HAP-1 (cell line): ENCODE data around the gene ST6GALNAC3.

Experiments
- DNase-seq, 2 experiments: peaks; one replicate each; pipeline ENCODE4 v3.0.0-alpha.2; 2016 to 2020; ENCODE audit warnings: low spot score in 2 of 2
- H3K27me3 ChIP-seq: fragments of 250-450 bp; sonication (Bioruptor Pico); 2 replicates; pipeline ENCODE4 v1.5.1; 2020; ENCODE audit warnings: low read depth, mild to moderate bottlenecking, moderate library complexity
- H3K36me3 ChIP-seq: fragments of 250-450 bp; sonication (Bioruptor Pico); replicated peaks from 2 replicates; pipeline ENCODE4 v1.5.1; 2020; ENCODE audit warnings: mild to moderate bottlenecking
- H3K4me1 ChIP-seq: fragments of 250-450 bp; sonication (Bioruptor Pico); 2 replicates; pipeline ENCODE4 v1.5.1; 2020; ENCODE audit warnings: mild to moderate bottlenecking
- H3K4me3 ChIP-seq: fragments of 250-450 bp; sonication (Bioruptor Pico); 2 replicates; pipeline ENCODE4 v1.5.1; 2020; ENCODE audit warnings: mild to moderate bottlenecking, moderate library complexity
- H3K9me3 ChIP-seq: fragments of 250-450 bp; sonication (Bioruptor Pico); 2 replicates; pipeline ENCODE4 v1.5.1; 2020; ENCODE audit warnings: mild to moderate bottlenecking, moderate library complexity
- in situ Hi-C: fragments of 300-500 bp; cut with MboI; formaldehyde crosslinking; loops from 3 replicates; pipeline ENCODE4 v1.14.3; 2020; ENCODE audit warnings: low sequenced_read_pairs, inconsistent platforms, mixed read lengths

The ST6GALNAC3 gene

GRCh38 chr1:76054359-76054758, 20.2 kb upstream of the ST6GALNAC3 start:
- no peaks in the 10 kb centered on the region for H3K9me3 ChIP-seq
- H3K4me3 ChIP-seq, result no peak overlapping the region
- in situ Hi-C loops, result no loop called here
- no peak for DNase-seq
- H3K27me3 ChIP-seq, result no peaks in the 10 kb centered on the region
- H3K36me3 ChIP-seq, result no peaks in the 10 kb centered on the region
- no peaks in the 10 kb centered on the region for H3K4me1 ChIP-seq

- Histone ChIP-seq H3K9me3 (no peaks in the 10 kb centered on the region), H3K36me3 (no peaks in the 10 kb centered on the region), H3K27me3 (no peaks in the 10 kb centered on the region), H3K4me3 (no peak overlapping the region), H3K4me1 (no peaks in the 10 kb centered on the region)
- in situ Hi-C loops, result no loop called here
- no peak for DNase-seq
Observed at GRCh38 chr1:76055987-76056386, 18.6 kb upstream of the ST6GALNAC3 start.

GRCh38 chr1:76059451-76059850, 15.1 kb upstream of the ST6GALNAC3 start:
- in situ Hi-C loops, result no loop called here
- no peaks in the 10 kb centered on the region for H3K4me1 ChIP-seq
- no peak overlapping the region for H3K4me3 ChIP-seq
- no peaks in the 10 kb centered on the region for H3K9me3 ChIP-seq
- H3K27me3 ChIP-seq, result no peaks in the 10 kb centered on the region
- H3K36me3 ChIP-seq, result no peaks in the 10 kb centered on the region
- DNase-seq, result no peak

GRCh38 chr1:76065270-76065669, 9.3 kb upstream of the ST6GALNAC3 start:
- H3K36me3 ChIP-seq, result no peaks in the 10 kb centered on the region
- DNase-seq, result no peak
- no peaks in the 10 kb centered on the region for H3K9me3 ChIP-seq
- H3K4me1 ChIP-seq, result no peaks in the 10 kb centered on the region
- H3K4me3 ChIP-seq, result no peak overlapping the region
- H3K27me3 ChIP-seq, result no peaks in the 10 kb centered on the region
- in situ Hi-C loops, result no loop called here

GRCh38 chr1:76066394-76066793, 8.2 kb upstream of the ST6GALNAC3 start:
- no peaks in the 10 kb centered on the region for H3K36me3 ChIP-seq
- H3K4me3 ChIP-seq, result no peak overlapping the region
- no peaks in the 10 kb centered on the region for H3K9me3 ChIP-seq
- DNase-seq, result no peak
- H3K27me3 ChIP-seq, result no peaks in the 10 kb centered on the region
- in situ Hi-C loops, result no loop called here
- H3K4me1 ChIP-seq, result no peaks in the 10 kb centered on the region

GRCh38 chr1:76068542-76068941, 6.0 kb upstream of the ST6GALNAC3 start:
- Histone ChIP-seq H3K4me3 (no peak overlapping the region), H3K9me3 (no peaks in the 10 kb centered on the region), H3K36me3 (no peaks in the 10 kb centered on the region), H3K27me3 (no peaks in the 10 kb centered on the region), H3K4me1 (no peaks in the 10 kb centered on the region)
- in situ Hi-C loops, result no loop called here
- no peak for DNase-seq

- no peak for DNase-seq
- H3K4me3 ChIP-seq, result no peak overlapping the region
Observed at GRCh38 chr1:76068953-76069561, 5.5 kb upstream of the ST6GALNAC3 start.

GRCh38 chr1:76070538-76070937, 4.0 kb upstream of the ST6GALNAC3 start:
- Histone ChIP-seq H3K4me1 (no peaks in the 10 kb centered on the region), H3K27me3 (no peaks in the 10 kb centered on the region), H3K36me3 (no peaks in the 10 kb centered on the region), H3K9me3 (no peaks in the 10 kb centered on the region), H3K4me3 (no peak overlapping the region)
- DNase-seq, result no peak
- in situ Hi-C loops, result no loop called here

More at GRCh38 chr1:76068953-76069561, 5.5 kb upstream of the ST6GALNAC3 start:
- no peaks in the 10 kb centered on the region for H3K9me3 ChIP-seq
- H3K27me3 ChIP-seq, result no peaks in the 10 kb centered on the region
- no peaks in the 10 kb centered on the region for H3K36me3 ChIP-seq
- in situ Hi-C loops, result no loop called here
- H3K4me1 ChIP-seq, result no peaks in the 10 kb centered on the region

- no peaks in the 10 kb centered on the region for H3K4me1 ChIP-seq
- in situ Hi-C loops, result no loop called here
- no peaks in the 10 kb centered on the region for H3K9me3 ChIP-seq
- H3K27me3 ChIP-seq, result no peaks in the 10 kb centered on the region
- DNase-seq, result no peak
- no peak overlapping the region for H3K4me3 ChIP-seq
- H3K36me3 ChIP-seq, result no peaks in the 10 kb centered on the region
Observed at GRCh38 chr1:76073481-76073880, 1.1 kb upstream of the ST6GALNAC3 start.

GRCh38 chr1:76075188-76075489, 593 bp downstream of the ST6GALNAC3 start:
- in situ Hi-C loops, result no loop called here
- DNase-seq, result no peak
- no peaks in the 10 kb centered on the region for H3K9me3 ChIP-seq
- no peaks in the 10 kb centered on the region for H3K27me3 ChIP-seq
- no peaks in the 10 kb centered on the region for H3K4me1 ChIP-seq
- H3K4me3 ChIP-seq, result no peak overlapping the region
- no peaks in the 10 kb centered on the region for H3K36me3 ChIP-seq

GRCh38 chr1:76075877-76076276, 1.3 kb downstream of the ST6GALNAC3 start:
- DNase-seq, result no peak
- Histone ChIP-seq H3K27me3 (no peaks in the 10 kb centered on the region), H3K9me3 (no peaks in the 10 kb centered on the region), H3K36me3 (no peaks in the 10 kb centered on the region), H3K4me3 (no peak overlapping the region), H3K4me1 (no peaks in the 10 kb centered on the region)
- in situ Hi-C loops, result no loop called here

- no peaks in the 10 kb centered on the region for H3K9me3 ChIP-seq
- H3K27me3 ChIP-seq, result no peaks in the 10 kb centered on the region
- H3K4me1 ChIP-seq, result no peaks in the 10 kb centered on the region
- no peak for DNase-seq
- H3K36me3 ChIP-seq, result no peaks in the 10 kb centered on the region
- no peak overlapping the region for H3K4me3 ChIP-seq
- in situ Hi-C loops, result no loop called here
Observed at GRCh38 chr1:76079475-76080227, 5.1 kb downstream of the ST6GALNAC3 start.

GRCh38 chr1:76080552-76081079, 6.1 kb downstream of the ST6GALNAC3 start:
- Histone ChIP-seq H3K4me3 (no peak overlapping the region), H3K27me3 (no peaks in the 10 kb centered on the region), H3K36me3 (no peaks in the 10 kb centered on the region), H3K4me1 (no peaks in the 10 kb centered on the region), H3K9me3 (no peaks in the 10 kb centered on the region)
- DNase-seq, result no peak
- in situ Hi-C loops, result no loop called here

GRCh38 chr1:76082062-76082461, 7.5 kb downstream of the ST6GALNAC3 start:
- Histone ChIP-seq H3K9me3 (no peaks in the 10 kb centered on the region), H3K4me1 (no peaks in the 10 kb centered on the region), H3K36me3 (no peaks in the 10 kb centered on the region), H3K27me3 (no peaks in the 10 kb centered on the region), H3K4me3 (no peak overlapping the region)
- in situ Hi-C loops, result no loop called here
- DNase-seq, result no peak
